Suppressor macrophage (primary cell): Measurements from ENCODE around the gene DTX3L.

Experiments
- DNase-seq, 4 experiments: peaks; one replicate each; pipeline ENCODE4 v3.0.0-alpha.2; 2020 to 2022
- total RNA-seq, 17 experiments: gene quantifications; one replicate each; lab custom pipeline; 2026; ENCODE audit warnings: mixed read lengths in 6 of 17, inconsistent platforms in 3 of 17; lab: John Stamatoyannopoulos, UW

The DTX3L gene
- 87.9 to 544 (median 130) reads per million in 17 experiments for total RNA-seq

- peak; percentile 82 to 91 (median 90) for DNase-seq
These were observed at the start of gene DTX3L, which contains the start of gene PARP9 for GRCh38 chr3:122564155-122564912. Gene DTX3L (plus strand): TSS chr3:122564338. CDS start chr3:122564427, 89 bp downstream. Gene PARP9 (minus strand): TSS chr3:122564300. CDS start chr3:122559620, 4,680 bp downstream.

GRCh38 chr3:122515020-122515468, 49.1 kb upstream of the DTX3L start:
- no peak for DNase-seq

GRCh38 chr3:122515870-122516269, 48.3 kb upstream of the DTX3L start:
- DNase-seq = no peak

- DNase-seq = no peak
These were observed 47.2 kb upstream of the DTX3L start for GRCh38 chr3:122516846-122517360.

GRCh38 chr3:122519693-122520092, 44.4 kb upstream of the DTX3L start:
- no peak for DNase-seq

GRCh38 chr3:122520861-122521260, 43.3 kb upstream of the DTX3L start:
- no peak for DNase-seq

- no peak for DNase-seq
These were observed 40.8 kb upstream of the DTX3L start for GRCh38 chr3:122523317-122523716.

GRCh38 chr3:122530164-122530563, 34.0 kb upstream of the DTX3L start:
- DNase-seq = no peak

GRCh38 chr3:122533480-122533879, 30.7 kb upstream of the DTX3L start:
- DNase-seq = no peak

GRCh38 chr3:122533931-122534334, 30.2 kb upstream of the DTX3L start:
- DNase-seq = peak; percentile 36 to 55 (median 45)

- no peak for DNase-seq
These were observed 28.0 kb upstream of the DTX3L start for GRCh38 chr3:122535964-122536631.

- no peak for DNase-seq
These were observed 27.5 kb upstream of the DTX3L start for GRCh38 chr3:122536632-122537001.

GRCh38 chr3:122538956-122539490, 25.1 kb upstream of the DTX3L start:
- peak; percentile 20 to 68 (median 46) for DNase-seq

- no peak for DNase-seq
These were observed 18.0 kb upstream of the DTX3L start for GRCh38 chr3:122546151-122546550.

GRCh38 chr3:122548076-122548475, 16.1 kb upstream of the DTX3L start:
- no peak for DNase-seq

- DNase-seq = no peak
These were observed 15.5 kb upstream of the DTX3L start for GRCh38 chr3:122548619-122549018.

- no peak for DNase-seq
These were observed 11.0 kb upstream of the DTX3L start for GRCh38 chr3:122553171-122553570.

- DNase-seq = no peak
These were observed 8.7 kb upstream of the DTX3L start for GRCh38 chr3:122555275-122556071.

GRCh38 chr3:122557356-122557755, 6.8 kb upstream of the DTX3L start:
- DNase-seq = no peak

GRCh38 chr3:122558605-122559004, 5.5 kb upstream of the DTX3L start:
- no peak for DNase-seq

- no peak for DNase-seq
These were observed 4.2 kb upstream of the DTX3L start for GRCh38 chr3:122559906-122560305.

GRCh38 chr3:122560680-122561079, 3.5 kb upstream of the DTX3L start:
- peak; percentile 70 to 78 (median 74) for DNase-seq
